Gastrocnemius medialis (tissue), 4 donors: Measurements from ENCODE around the gene CCNL1. TPM values are rescaled to one million over a fixed set of nuclear protein-coding genes. Genes with fewer than 3 reads are reported as not detected.

ENCODE experiments used
- ATAC-seq, 2 donors: fragments of 150-250 bp; one replicate each; pipeline ENCODE4 v1.9.1; 2016
- DNase-seq, 2 donors: peaks; one replicate each; pipeline ENCODE4 v3.0.0-alpha.2; 2019
- H3K27ac ChIP-seq, 4 donors: fragments of 200-600 bp; sonication (generic); 1 replicate in 1 of 4; 2 replicates in 3 of 4; pipeline ENCODE4 v1.5.1; 2016 to 2018; ENCODE audit warnings: mild to moderate bottlenecking in 2 of 4, moderate library complexity in 1 of 4
- H3K27me3 ChIP-seq, 3 donors: fragments of 200-600 bp; sonication (generic) in 2 of 3; 1 replicate in 1 of 3; 2 replicates in 2 of 3; pipeline versions ENCODE4 v1.5.1 to v1.6.0; 2016 to 2019; ENCODE audit warnings: mild to moderate bottlenecking in 1 of 3, moderate library complexity in 1 of 3
- H3K36me3 ChIP-seq, 2 donors: fragments of 200-600 bp; sonication (generic) in 1 of 2; one replicate each; pipeline ENCODE4 v1.5.1; 2017 to 2018
- H3K4me1 ChIP-seq, 2 donors: fragments of 200-600 bp; sonication (generic) in 1 of 2; one replicate each; pipeline ENCODE4 v1.5.1; 2016 to 2017; ENCODE audit warnings: mild to moderate bottlenecking in 2 of 2
- H3K4me3 ChIP-seq, 4 donors: fragments of 200-600 bp; sonication (generic) in 3 of 4; 1 replicate in 1 of 4; 2 replicates in 3 of 4; pipeline ENCODE4 v1.5.1; 2016 to 2019; ENCODE audit warnings: mild to moderate bottlenecking in 2 of 4
- H3K9me3 ChIP-seq, 3 donors: fragments of 200-600 bp; sonication (generic) in 2 of 3; 1 replicate in 1 of 3; 2 replicates in 2 of 3; pipeline ENCODE4 v1.5.1; 2016 to 2019
- CTCF ChIP-seq, 5 experiments: fragments of 450-650 bp in 3 of 5; fragments of 200-600 bp in 2 of 5; sonication (generic) in 2 of 5; IDR thresholded peaks in 4 of 5; conservative IDR thresholded peaks in 1 of 5; 1 replicate in 4 of 5; 2 replicates in 1 of 5; pipeline ENCODE4 v1.5.1; 2016 to 2019; ENCODE audit warnings: antibody characterized with exemption in 5 of 5, mild to moderate bottlenecking in 3 of 5, moderate library complexity in 3 of 5
- POLR2A ChIP-seq, 2 donors: fragments of 450-650 bp; IDR thresholded peaks; one replicate each; pipeline ENCODE4 v1.6.1; 2017; ENCODE audit warnings: antibody characterized with exemption in 2 of 2, mild to moderate bottlenecking in 2 of 2, moderate library complexity in 2 of 2
- in situ Hi-C, 4 donors: fragments of 200-750 bp; cut with MboI; loops; one replicate each; pipeline versions ENCODE4 v1.15.0 to v1.8.0; 2017; ENCODE audit warnings: low sequenced_read_pairs in 4 of 4
- intact Hi-C: fragments of 100-400 bp; cut with DNase I; formaldehyde crosslinking; loops from one replicate; pipeline ENCODE4 v1.15.1; 2023; ENCODE audit warnings: low total_unique reads
- total RNA-seq, 4 donors: library from RNA; depleted of rRNA; stranded (reverse); fragments of >200 nt; gene quantifications; one replicate each; pipeline versions ENCODE4 v1.1.0 to v1.2.3, GENCODE V29; 2016

CCNL1 gene
- total RNA-seq, 4 donors from 2014 or later: 34.3 to 110 (median 41.3) TPM

GRCh38 chr3:157132341-157132740 lies 27.6 kb downstream of the CCNL1 start:
- in situ Hi-C loops: loop anchor here in 3 of 4 donors (10.0 kb wide), 2 partner anchors 48 to 458 kb away; partner anchors contain the start of gene TIPARP (in 2 of the 3)
- Histone ChIP-seq H3K36me3 (no peaks in the 10 kb centered on the region), H3K4me3 (no peak overlapping the region), H3K27ac (peak overlapping the region in 3 of 4 donors; percentile 76 to 86 (median 84)), H3K9me3 (no peaks in the 10 kb centered on the region), H3K4me1 (peaks cover 70 to 95% of the 10 kb centered on the region in 2 donors), H3K27me3 (no peaks in the 10 kb centered on the region)
- no peak for TF ChIP-seq POLR2A (IDR thresholded peaks at IDR 0.05)
- no peak for TF ChIP-seq CTCF (IDR thresholded peaks at IDR 0.05 in 4 of 5, conservative IDR thresholded peaks at IDR 0.05 in 1 of 5)
- no peak for DNase-seq
- no peak for ATAC-seq
- intact Hi-C loops: loop anchor here (10.0 kb wide), 1 partner anchor 188 kb away; no protein-coding TSS in a partner anchor

GRCh38 chr3:157131861-157132260 lies 28.1 kb downstream of the CCNL1 start:
- DNase-seq (no peak), ATAC-seq (no peak)
- peak overlapping the region in 2 of 4 donors; percentile 70 to 86 for H3K27ac ChIP-seq
- H3K27me3 ChIP-seq: no peaks in the 10 kb centered on the region
- in situ Hi-C loops (loop anchor here in 3 of 4 donors (10.0 kb wide), 2 partner anchors 47 to 457 kb away; partner anchors contain the start of gene TIPARP (in 2 of the 3)), intact Hi-C loops (loop anchor here (10.0 kb wide), 1 partner anchor 187 kb away; no protein-coding TSS in a partner anchor)
- no peaks in the 10 kb centered on the region for H3K9me3 ChIP-seq
- TF ChIP-seq CTCF (IDR thresholded peaks at IDR 0.05 in 4 of 5, conservative IDR thresholded peaks at IDR 0.05 in 1 of 5) (no peak), POLR2A (IDR thresholded peaks at IDR 0.05) (no peak)
- peaks cover 65 to 90% of the 10 kb centered on the region in 2 donors for H3K4me1 ChIP-seq
- H3K4me3 ChIP-seq: no peak overlapping the region
- no peaks in the 10 kb centered on the region for H3K36me3 ChIP-seq

GRCh38 chr3:157130467-157131251 lies 29.3 kb downstream of the CCNL1 start:
- Histone ChIP-seq H3K36me3 (no peaks in the 10 kb centered on the region), H3K4me3 (peak overlapping the region in 3 of 4 donors; percentile 25 to 34 (median 34)), H3K4me1 (peaks cover 53 to 78% of the 10 kb centered on the region in 2 donors), H3K9me3 (no peaks in the 10 kb centered on the region), H3K27ac (peak overlapping the region; percentile 70 to 86 (median 72)), H3K27me3 (no peaks in the 10 kb centered on the region)
- in situ Hi-C loops: loop anchor here in 3 of 4 donors (10.0 kb wide), 2 partner anchors 46 to 456 kb away; partner anchors contain the start of gene TIPARP (in 2 of the 3)
- peak in 1 of 2 donors; percentile 14 for TF ChIP-seq POLR2A (IDR thresholded peaks at IDR 0.05)
- TF ChIP-seq CTCF (IDR thresholded peaks at IDR 0.05 in 4 of 5, conservative IDR thresholded peaks at IDR 0.05 in 1 of 5): peak; percentile 48 to 73 (median 66)
- ATAC-seq (peak; percentile 25 to 53), DNase-seq (peak; percentile 45 to 63)
- intact Hi-C loops: loop anchor here (10.0 kb wide), 1 partner anchor 186 kb away; no protein-coding TSS in a partner anchor

GRCh38 chr3:157129803-157130466 lies 30.0 kb downstream of the CCNL1 start:
- ATAC-seq (peak in 1 of 2 donors; percentile 10), DNase-seq (no peak)
- Histone ChIP-seq H3K4me1 (peaks cover 46 to 71% of the 10 kb centered on the region in 2 donors), H3K27me3 (no peaks in the 10 kb centered on the region), H3K4me3 (peak overlapping the region in 3 of 4 donors; percentile 25 to 34 (median 34)), H3K9me3 (no peaks in the 10 kb centered on the region), H3K27ac (peak overlapping the region; percentile 70 to 86 (median 72)), H3K36me3 (no peaks in the 10 kb centered on the region)
- no peak for TF ChIP-seq CTCF (IDR thresholded peaks at IDR 0.05 in 4 of 5, conservative IDR thresholded peaks at IDR 0.05 in 1 of 5)
- no peak for TF ChIP-seq POLR2A (IDR thresholded peaks at IDR 0.05)
- intact Hi-C loops (loop anchor here (10.0 kb wide), 1 partner anchor 185 kb away; no protein-coding TSS in a partner anchor), in situ Hi-C loops (loop anchor here in 3 of 4 donors (10.0 kb wide), 2 partner anchors 45 to 455 kb away; partner anchors contain the start of gene TIPARP (in 2 of the 3))
